Endothelial cell of umbilical vein (primary cell): ENCODE measurements around the gene C17orf107.

Experiments
- EZH2 ChIP-seq: IDR thresholded peaks from 2 replicates; pipeline ENCODE4 v1.6.1; 2012; ENCODE audit warnings: borderline replicate concordance, low read depth, mild to moderate bottlenecking, moderate library complexity, low read length, inconsistent platforms; ENCODE audit not compliant: severe bottlenecking
- FOS ChIP-seq: IDR thresholded peaks from 2 replicates; pipeline ENCODE4 v1.6.1; 2011; ENCODE audit warnings: mild to moderate bottlenecking, low read length, moderate library complexity, borderline replicate concordance; ENCODE audit not compliant: insufficient read depth
- GATA2 ChIP-seq: IDR thresholded peaks from 2 replicates; pipeline ENCODE4 v1.7.0; 2011; ENCODE audit warnings: low read depth, mild to moderate bottlenecking, moderate library complexity, mixed read lengths, low read length; ENCODE audit not compliant: insufficient read length, insufficient read depth
- JUN ChIP-seq: IDR thresholded peaks from 2 replicates; pipeline ENCODE4 v1.6.1; 2011; ENCODE audit warnings: borderline replicate concordance, low read depth; ENCODE audit not compliant: insufficient read length, insufficient read depth
- MYC ChIP-seq: IDR thresholded peaks from one replicate; pipeline ENCODE4 v1.6.1; 2011; ENCODE audit warnings: mild to moderate bottlenecking, low read depth, low read length
- POLR2A ChIP-seq: IDR thresholded peaks from 2 replicates; pipeline ENCODE4 v1.6.1; 2012; ENCODE audit warnings: low read depth, mild to moderate bottlenecking, control low read depth, low read length
- POLR2AphosphoS5 ChIP-seq: IDR thresholded peaks from 2 replicates; pipeline ENCODE4 v1.6.1; 2012; ENCODE audit warnings: low read depth, mild to moderate bottlenecking, control low read depth, low read length, moderate library complexity; ENCODE audit not compliant: insufficient read depth
- TF ChIP-seq, protein P1 (sequence below), 2 donors: IDR thresholded peaks; 1 replicate in 1 of 2; 2 replicates in 1 of 2; pipeline ENCODE4 v1.5.1; 2011; ENCODE audit warnings: low read length in 2 of 2, mild to moderate bottlenecking in 2 of 2, moderate library complexity in 2 of 2, control low read depth in 1 of 2, inconsistent platforms in 1 of 2, low read depth in 1 of 2; ENCODE audit not compliant: insufficient read depth in 1 of 2; ENCODE audit errors: extremely low read depth in 1 of 2
- TF ChIP-seq, protein P2 (sequence below): IDR thresholded peaks from 2 replicates; pipeline ENCODE4 v1.6.1; 2011; ENCODE audit not compliant: insufficient read depth, insufficient read length

DNA sequence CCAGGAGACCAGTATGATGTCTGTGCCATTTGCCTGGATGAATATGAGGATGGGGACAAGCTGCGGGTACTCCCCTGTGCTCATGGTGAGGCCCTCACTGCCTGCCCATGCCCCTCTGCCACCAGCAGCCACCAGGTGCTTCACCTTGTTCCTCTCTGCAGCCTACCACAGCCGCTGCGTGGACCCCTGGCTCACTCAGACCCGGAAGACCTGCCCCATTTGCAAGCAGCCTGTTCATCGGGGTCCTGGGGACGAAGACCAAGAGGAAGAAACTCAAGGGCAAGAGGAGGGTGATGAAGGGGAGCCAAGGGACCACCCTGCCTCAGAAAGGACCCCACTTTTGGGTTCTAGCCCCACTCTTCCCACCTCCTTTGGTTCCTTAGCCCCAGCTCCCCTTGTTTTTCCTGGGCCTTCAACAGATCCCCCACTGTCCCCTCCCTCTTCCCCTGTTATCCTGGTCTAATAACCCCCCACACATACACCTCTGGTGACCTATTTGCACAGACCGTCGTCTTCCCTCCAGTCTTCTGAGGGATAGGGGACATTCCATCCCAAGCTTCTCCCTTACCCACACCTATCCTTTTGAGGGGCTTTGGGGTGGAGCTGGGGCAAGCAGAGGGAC, 45.3 kb downstream of the C17orf107 start:
- TF ChIP-seq POLR2A (no peak), JUN (no peak), POLR2AphosphoS5 (peak; percentile 53), EZH2 (no peak), MYC (no peak), GATA2 (no peak), FOS (no peak)
- TF ChIP-seq, protein P1, sequence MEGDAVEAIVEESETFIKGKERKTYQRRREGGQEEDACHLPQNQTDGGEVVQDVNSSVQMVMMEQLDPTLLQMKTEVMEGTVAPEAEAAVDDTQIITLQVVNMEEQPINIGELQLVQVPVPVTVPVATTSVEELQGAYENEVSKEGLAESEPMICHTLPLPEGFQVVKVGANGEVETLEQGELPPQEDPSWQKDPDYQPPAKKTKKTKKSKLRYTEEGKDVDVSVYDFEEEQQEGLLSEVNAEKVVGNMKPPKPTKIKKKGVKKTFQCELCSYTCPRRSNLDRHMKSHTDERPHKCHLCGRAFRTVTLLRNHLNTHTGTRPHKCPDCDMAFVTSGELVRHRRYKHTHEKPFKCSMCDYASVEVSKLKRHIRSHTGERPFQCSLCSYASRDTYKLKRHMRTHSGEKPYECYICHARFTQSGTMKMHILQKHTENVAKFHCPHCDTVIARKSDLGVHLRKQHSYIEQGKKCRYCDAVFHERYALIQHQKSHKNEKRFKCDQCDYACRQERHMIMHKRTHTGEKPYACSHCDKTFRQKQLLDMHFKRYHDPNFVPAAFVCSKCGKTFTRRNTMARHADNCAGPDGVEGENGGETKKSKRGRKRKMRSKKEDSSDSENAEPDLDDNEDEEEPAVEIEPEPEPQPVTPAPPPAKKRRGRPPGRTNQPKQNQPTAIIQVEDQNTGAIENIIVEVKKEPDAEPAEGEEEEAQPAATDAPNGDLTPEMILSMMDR (IDR thresholded peaks at IDR 0.05; ENCODE audit: extremely low read depth in 1 of 2, insufficient read depth in 1 of 2, low read depth in 1 of 2, low read length in 2 of 2), result no peak
- TF ChIP-seq, protein P2, sequence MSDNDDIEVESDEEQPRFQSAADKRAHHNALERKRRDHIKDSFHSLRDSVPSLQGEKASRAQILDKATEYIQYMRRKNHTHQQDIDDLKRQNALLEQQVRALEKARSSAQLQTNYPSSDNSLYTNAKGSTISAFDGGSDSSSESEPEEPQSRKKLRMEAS, result no peak
